ENCODE measurements around the gene KAT6B. TPM values are rescaled to one million over a fixed set of nuclear protein-coding genes. Genes with fewer than 3 reads are reported as not detected.

The KAT6B gene
- total RNA-seq, 1 donor from 2014 or later, result 21.7 TPM

- DNase-seq (ENCODE audit: low read depth) (no peak), FAIRE-seq (no peak)
- no peaks in the 10 kb centered on the region for H3K9me3 Mint-ChIP-seq (ENCODE audit: unreplicated experiment)
- Histone ChIP-seq H3K4me2 (ENCODE audit: low read length) (no peak overlapping the region), H3K9ac (ENCODE audit: low read length) (no peak overlapping the region), H3K4me1 (ENCODE audit: insufficient read depth, low read length) (no peaks in the 10 kb centered on the region), H3K4me3 (ENCODE audit: insufficient read depth, low read depth, low read length) (no peak overlapping the region), H3K27ac (ENCODE audit: low read depth, low read length) (no peak overlapping the region), H3K27me3 (ENCODE audit: insufficient read depth, low read length) (no peaks in the 10 kb centered on the region), H3K36me3 (ENCODE audit: insufficient read depth, low read length) (no peaks in the 10 kb centered on the region), H2AFZ (ENCODE audit: low read depth, low read length) (no peak overlapping the region), H4K20me1 (ENCODE audit: insufficient read depth, low read length) (no peaks in the 10 kb centered on the region), H3K9me3 (ENCODE audit: insufficient read depth, low read depth, low read length) (no peaks in the 10 kb centered on the region), H3K79me2 (ENCODE audit: insufficient read depth, low read length) (no peaks in the 10 kb centered on the region)
- no peak overlapping the region for H3K4me3 Mint-ChIP-seq (ENCODE audit: unreplicated experiment)
- no peak for TF ChIP-seq CTCF (IDR thresholded peaks at IDR 0.05; ENCODE audit: insufficient read depth, low read depth, low read length)
- TF ChIP-seq EZH2 (IDR thresholded peaks at IDR 0.05; ENCODE audit: insufficient read depth, low read length), result no peak
- H3K27ac Mint-ChIP-seq (ENCODE audit: unreplicated experiment), result no peak overlapping the region
- H3K27me3 Mint-ChIP-seq (ENCODE audit: low read depth, unreplicated experiment), result no peaks in the 10 kb centered on the region
- peaks cover 7% of the 10 kb centered on the region for H3K36me3 Mint-ChIP-seq (ENCODE audit: low read depth, unreplicated experiment)
- no peaks in the 10 kb centered on the region for H3K4me1 Mint-ChIP-seq (ENCODE audit: low read depth, unreplicated experiment)
Measured at GRCh38 chr10:75007646-75008045, 181.2 kb downstream of the KAT6B start.

GRCh38 chr10:75008952-75009351, 182.6 kb downstream of the KAT6B start:
- Histone ChIP-seq H3K36me3 (ENCODE audit: insufficient read depth, low read length) (no peaks in the 10 kb centered on the region), H3K9ac (ENCODE audit: low read length) (no peak overlapping the region), H4K20me1 (ENCODE audit: insufficient read depth, low read length) (no peaks in the 10 kb centered on the region), H2AFZ (ENCODE audit: low read depth, low read length) (no peak overlapping the region), H3K27ac (ENCODE audit: low read depth, low read length) (no peak overlapping the region), H3K27me3 (ENCODE audit: insufficient read depth, low read length) (no peaks in the 10 kb centered on the region), H3K9me3 (ENCODE audit: insufficient read depth, low read depth, low read length) (no peaks in the 10 kb centered on the region), H3K4me2 (ENCODE audit: low read length) (no peak overlapping the region), H3K4me3 (ENCODE audit: insufficient read depth, low read depth, low read length) (no peak overlapping the region), H3K4me1 (ENCODE audit: insufficient read depth, low read length) (no peaks in the 10 kb centered on the region), H3K79me2 (ENCODE audit: insufficient read depth, low read length) (no peaks in the 10 kb centered on the region)
- TF ChIP-seq EZH2 (IDR thresholded peaks at IDR 0.05; ENCODE audit: insufficient read depth, low read length) (no peak), CTCF (IDR thresholded peaks at IDR 0.05; ENCODE audit: insufficient read depth, low read depth, low read length) (no peak)
- Mint-ChIP-seq H3K27ac (ENCODE audit: unreplicated experiment) (no peak overlapping the region), H3K4me1 (ENCODE audit: low read depth, unreplicated experiment) (no peaks in the 10 kb centered on the region), H3K27me3 (ENCODE audit: low read depth, unreplicated experiment) (no peaks in the 10 kb centered on the region), H3K4me3 (ENCODE audit: unreplicated experiment) (no peak overlapping the region), H3K9me3 (ENCODE audit: unreplicated experiment) (no peaks in the 10 kb centered on the region), H3K36me3 (ENCODE audit: low read depth, unreplicated experiment) (peaks cover 9% of the 10 kb centered on the region)
- DNase-seq (ENCODE audit: low read depth) (no peak), FAIRE-seq (no peak)

- Histone ChIP-seq H3K79me2 (ENCODE audit: insufficient read depth, low read length) (no peaks in the 10 kb centered on the region), H3K4me2 (ENCODE audit: low read length) (no peak overlapping the region), H3K4me3 (ENCODE audit: insufficient read depth, low read depth, low read length) (no peak overlapping the region), H3K9me3 (ENCODE audit: insufficient read depth, low read depth, low read length) (no peaks in the 10 kb centered on the region), H4K20me1 (ENCODE audit: insufficient read depth, low read length) (no peaks in the 10 kb centered on the region), H3K27ac (ENCODE audit: low read depth, low read length) (no peak overlapping the region), H3K36me3 (ENCODE audit: insufficient read depth, low read length) (no peaks in the 10 kb centered on the region), H3K9ac (ENCODE audit: low read length) (no peak overlapping the region), H3K4me1 (ENCODE audit: insufficient read depth, low read length) (no peaks in the 10 kb centered on the region), H3K27me3 (ENCODE audit: insufficient read depth, low read length) (no peaks in the 10 kb centered on the region), H2AFZ (ENCODE audit: low read depth, low read length) (no peak overlapping the region)
- no peak for FAIRE-seq
- Mint-ChIP-seq H3K4me1 (ENCODE audit: low read depth, unreplicated experiment) (no peaks in the 10 kb centered on the region), H3K27me3 (ENCODE audit: low read depth, unreplicated experiment) (no peaks in the 10 kb centered on the region), H3K9me3 (ENCODE audit: unreplicated experiment) (no peaks in the 10 kb centered on the region), H3K27ac (ENCODE audit: unreplicated experiment) (no peak overlapping the region), H3K4me3 (ENCODE audit: unreplicated experiment) (no peak overlapping the region), H3K36me3 (ENCODE audit: low read depth, unreplicated experiment) (peaks cover 9% of the 10 kb centered on the region)
- no peak for TF ChIP-seq EZH2 (IDR thresholded peaks at IDR 0.05; ENCODE audit: insufficient read depth, low read length)
- no peak for TF ChIP-seq CTCF (IDR thresholded peaks at IDR 0.05; ENCODE audit: insufficient read depth, low read depth, low read length)
- DNase-seq (ENCODE audit: low read depth), result no peak
Measured at GRCh38 chr10:75009426-75009825, 183.0 kb downstream of the KAT6B start.

Data from astrocyte (in vitro differentiated cells and primary cell).